Right lobe of liver (tissue), 4 donors: ENCODE data around the gene WDR20.

Experiments
- CTCF ChIP-seq, 4 donors: fragments of 200-600 bp in 3 of 4; fragments of 450-650 bp in 1 of 4; IDR thresholded peaks; one replicate each; pipeline versions ENCODE4 v1.5.1 to v1.8.0; 2016 to 2022; ENCODE audit warnings: antibody characterized with exemption in 4 of 4, mild to moderate bottlenecking in 2 of 4
- POLR2A ChIP-seq: fragments of 450-650 bp; IDR thresholded peaks from one replicate; pipeline ENCODE4 v1.6.1; 2017; ENCODE audit warnings: antibody characterized with exemption, mild to moderate bottlenecking
- donor health status: DM: no; HTN: no; CAD: no.
- donor health status: DM: no; HTN: no; CAD: no.
- donor health status: DM: no; HTN: yes; CAD: no.

GRCh38 chr14:102194856-102195255 is 55.2 kb downstream of the WDR20 start:
- TF ChIP-seq POLR2A, result no peak
- TF ChIP-seq CTCF (IDR thresholded peaks at IDR 0.05), result no peak
